ENCODE measurements around the gene INPP4A. TPM values are rescaled to one million over a fixed set of nuclear protein-coding genes. Genes with fewer than 3 reads are reported as not detected.

INPP4A gene
- total RNA-seq, 4 donors from 2014 or later: 7.4 to 17.9 (median 9.4) TPM

DNA sequence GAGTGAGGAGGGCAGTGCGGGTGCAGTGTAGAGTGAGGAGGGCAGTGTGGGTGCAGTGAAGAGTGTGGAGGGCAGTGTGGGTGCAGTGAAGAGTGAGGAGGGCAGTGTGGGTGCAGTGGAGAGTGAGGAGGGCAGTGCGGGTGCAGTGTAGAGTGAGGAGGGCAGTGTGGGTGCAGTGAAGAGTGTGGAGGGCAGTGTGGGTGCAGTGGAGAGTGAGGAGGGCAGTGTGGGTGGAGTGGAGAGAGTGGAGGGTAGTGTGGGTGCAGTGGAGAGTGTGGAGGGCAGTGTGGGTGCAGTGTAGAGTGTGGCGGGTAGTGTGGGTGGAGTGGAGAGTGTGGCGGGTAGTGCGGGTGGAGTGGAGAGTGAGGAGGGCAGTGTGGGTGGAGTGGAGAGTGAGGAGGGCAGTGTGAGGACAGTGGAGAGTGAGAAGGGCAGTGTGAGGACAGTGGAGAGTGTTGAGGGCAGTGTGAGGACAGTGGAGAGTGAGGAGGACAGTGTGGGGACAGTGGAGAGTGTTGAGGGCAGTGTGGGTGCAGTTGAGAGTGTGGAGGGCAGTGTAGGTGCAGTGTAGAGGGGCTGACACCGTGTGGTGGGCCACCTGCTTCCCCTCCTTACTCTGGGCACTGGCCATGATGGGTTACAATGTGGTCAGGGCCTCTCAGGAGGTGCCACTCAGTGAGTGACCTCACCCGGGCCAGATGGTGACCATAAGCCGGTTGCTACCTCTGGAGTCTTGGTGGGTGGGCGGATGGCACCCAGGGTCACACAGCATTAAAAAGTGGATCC lies 28.5 kb downstream of the INPP4A start:
- no peak overlapping the region for H3K4me3 ChIP-seq
- H3K4me1 ChIP-seq: peaks cover 4 to 80% (median 27%) of the 10 kb centered on the region in 3 donors
- H3K27ac ChIP-seq: peak overlapping the region in 1 of 4 donors; percentile 21
- no peaks in the 10 kb centered on the region for H3K9me3 ChIP-seq
- no peaks in the 10 kb centered on the region for H3K36me3 ChIP-seq
- WGBS, 2 donors: 81 to 88% methylated on average over 9 of the region's 9 CpGs
- DNase-seq: no peak
- H3K27me3 ChIP-seq: peaks cover 0 to 10% (median 0%) of the 10 kb centered on the region in 4 donors
- TF ChIP-seq, protein P1, sequence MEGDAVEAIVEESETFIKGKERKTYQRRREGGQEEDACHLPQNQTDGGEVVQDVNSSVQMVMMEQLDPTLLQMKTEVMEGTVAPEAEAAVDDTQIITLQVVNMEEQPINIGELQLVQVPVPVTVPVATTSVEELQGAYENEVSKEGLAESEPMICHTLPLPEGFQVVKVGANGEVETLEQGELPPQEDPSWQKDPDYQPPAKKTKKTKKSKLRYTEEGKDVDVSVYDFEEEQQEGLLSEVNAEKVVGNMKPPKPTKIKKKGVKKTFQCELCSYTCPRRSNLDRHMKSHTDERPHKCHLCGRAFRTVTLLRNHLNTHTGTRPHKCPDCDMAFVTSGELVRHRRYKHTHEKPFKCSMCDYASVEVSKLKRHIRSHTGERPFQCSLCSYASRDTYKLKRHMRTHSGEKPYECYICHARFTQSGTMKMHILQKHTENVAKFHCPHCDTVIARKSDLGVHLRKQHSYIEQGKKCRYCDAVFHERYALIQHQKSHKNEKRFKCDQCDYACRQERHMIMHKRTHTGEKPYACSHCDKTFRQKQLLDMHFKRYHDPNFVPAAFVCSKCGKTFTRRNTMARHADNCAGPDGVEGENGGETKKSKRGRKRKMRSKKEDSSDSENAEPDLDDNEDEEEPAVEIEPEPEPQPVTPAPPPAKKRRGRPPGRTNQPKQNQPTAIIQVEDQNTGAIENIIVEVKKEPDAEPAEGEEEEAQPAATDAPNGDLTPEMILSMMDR (IDR thresholded peaks at IDR 0.05): no peak
- intact Hi-C loops (cut with DNase I): no loop called here

DNA sequence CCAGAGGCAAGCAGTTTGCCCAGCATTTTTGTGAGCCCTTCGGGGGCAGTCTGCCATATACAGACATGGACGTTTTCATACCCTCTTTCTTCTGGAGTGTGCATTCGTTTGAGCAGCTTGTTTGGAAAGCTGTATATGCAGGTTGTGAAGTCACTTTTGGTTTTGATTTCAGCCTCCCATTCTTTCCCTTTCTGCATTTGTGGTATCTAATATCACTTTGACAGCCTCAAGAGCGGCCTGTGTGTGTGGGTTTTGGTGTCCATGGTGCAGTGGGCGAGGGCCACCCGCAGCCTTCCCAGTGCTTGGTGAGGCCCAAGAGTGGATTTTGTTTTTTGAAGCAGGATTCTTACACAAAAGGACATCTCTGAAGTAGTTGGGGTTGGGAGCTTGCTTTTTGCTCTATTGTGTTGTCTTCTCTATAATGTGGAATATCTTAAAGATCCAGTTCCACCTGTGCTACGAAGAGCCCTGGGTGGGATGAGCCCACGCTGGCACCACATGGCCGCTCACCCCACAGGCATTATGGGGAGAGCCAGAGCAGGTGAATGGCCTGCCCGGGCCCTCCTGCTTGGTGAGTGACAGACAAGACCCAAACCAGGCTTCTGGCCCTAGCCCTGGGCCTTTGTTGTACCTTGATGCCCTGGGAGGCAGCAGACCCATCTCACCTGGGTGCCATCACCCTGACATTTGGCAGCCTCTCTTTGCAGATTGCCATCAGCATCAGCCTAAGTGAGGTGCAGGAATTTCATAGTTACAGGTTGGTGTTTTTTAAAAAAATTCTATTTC lies 29.5 kb downstream of the INPP4A start:
- no peaks in the 10 kb centered on the region for H3K36me3 ChIP-seq
- H3K9me3 ChIP-seq: no peaks in the 10 kb centered on the region
- H3K4me3 ChIP-seq: no peak overlapping the region
- DNase-seq: no peak
- peaks cover 0 to 21% (median 0%) of the 10 kb centered on the region in 4 donors for H3K27me3 ChIP-seq
- peaks cover 6 to 84% (median 36%) of the 10 kb centered on the region in 3 donors for H3K4me1 ChIP-seq
- TF ChIP-seq POLR2A (IDR thresholded peaks at IDR 0.05): no peak
- TF ChIP-seq, protein P1 (IDR thresholded peaks at IDR 0.05): no peak
- intact Hi-C loops (cut with DNase I): no loop called here
- H3K27ac ChIP-seq: no peak overlapping the region
- WGBS, 2 donors: 53 to 77% methylated on average over 6 to 10 of the region's 10 CpGs

DNA sequence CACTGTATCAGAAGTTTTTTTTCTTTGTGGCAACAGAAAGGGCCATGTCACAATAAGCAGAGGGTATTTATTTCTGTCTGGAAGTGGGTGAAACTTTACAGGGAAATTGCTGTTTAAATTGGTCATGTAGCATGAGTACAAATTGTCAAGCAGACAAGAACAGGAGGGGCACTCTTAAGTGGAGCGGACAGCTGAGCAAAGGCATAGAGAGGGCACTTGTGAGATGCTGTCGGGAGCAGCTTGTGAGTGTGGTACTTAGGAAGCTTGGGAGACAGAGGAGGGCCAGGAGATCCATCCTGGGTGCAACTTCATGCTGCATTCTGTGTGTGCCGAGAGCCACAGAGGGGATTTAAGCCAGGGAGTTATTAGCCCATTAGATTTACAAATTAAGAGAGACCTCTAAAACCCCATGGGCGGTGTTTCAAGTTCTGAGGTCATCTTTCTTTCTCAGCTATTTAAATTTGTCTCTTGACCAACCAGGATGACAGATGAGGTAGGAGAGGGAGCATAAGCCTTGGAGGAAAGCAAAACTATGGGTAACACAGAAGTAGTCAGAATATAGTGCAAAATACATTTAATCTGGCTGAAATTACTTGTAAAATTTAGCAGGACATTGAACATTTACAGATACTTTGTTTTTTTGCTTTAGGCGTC lies 30.4 kb downstream of the INPP4A start:
- TF ChIP-seq, protein P1 (IDR thresholded peaks at IDR 0.05): no peak
- TF ChIP-seq POLR2A (IDR thresholded peaks at IDR 0.05): no peak
- no peak for DNase-seq
- no peak overlapping the region for H3K4me3 ChIP-seq
- no peak overlapping the region for H3K27ac ChIP-seq
- WGBS, 2 donors: 86 to 87% methylated on average over 5 of the region's 5 CpGs
- H3K27me3 ChIP-seq: peaks cover 0 to 21% (median 0%) of the 10 kb centered on the region in 4 donors
- no peaks in the 10 kb centered on the region for H3K9me3 ChIP-seq
- no peaks in the 10 kb centered on the region for H3K36me3 ChIP-seq
- intact Hi-C loops (cut with DNase I): no loop called here
- peaks cover 14 to 91% (median 45%) of the 10 kb centered on the region in 3 donors for H3K4me1 ChIP-seq

DNA sequence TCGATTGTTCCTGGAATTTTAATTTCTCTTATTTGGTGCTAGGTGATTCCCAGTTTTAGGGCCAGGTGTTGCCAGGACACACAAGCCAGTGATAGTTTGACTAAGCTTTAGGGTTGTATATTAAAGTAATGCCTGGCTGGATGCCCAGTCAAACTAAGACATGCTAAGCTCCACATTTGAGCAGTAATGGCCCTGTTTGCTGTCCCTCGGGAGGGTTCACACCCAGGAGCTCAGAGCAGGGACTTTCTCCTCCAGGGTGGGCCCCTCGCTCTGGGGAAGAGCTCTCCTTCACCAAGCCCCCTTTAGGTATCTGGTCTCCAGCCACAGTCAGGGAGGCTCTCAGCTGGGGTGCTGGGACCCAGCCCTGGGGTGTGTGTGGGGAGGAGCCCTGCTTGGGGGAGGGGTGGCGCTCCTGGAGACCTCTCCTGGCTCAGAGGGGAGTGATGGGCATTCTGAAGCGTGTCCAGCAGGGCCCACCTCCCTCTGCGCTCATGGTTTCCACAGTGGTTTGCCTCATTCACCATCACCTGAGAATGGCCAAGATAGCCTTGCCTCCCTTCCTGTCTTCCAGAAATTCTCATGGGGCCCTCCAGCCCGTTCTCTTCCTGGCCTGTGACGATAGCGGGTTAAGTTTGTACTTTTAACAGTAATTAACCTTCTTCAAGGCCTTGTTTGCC lies 31.7 kb downstream of the INPP4A start:
- intact Hi-C loops (cut with DNase I): no loop called here
- H3K9me3 ChIP-seq: no peaks in the 10 kb centered on the region
- H3K4me3 ChIP-seq: no peak overlapping the region
- no peaks in the 10 kb centered on the region for H3K36me3 ChIP-seq
- peaks cover 20 to 91% (median 51%) of the 10 kb centered on the region in 3 donors for H3K4me1 ChIP-seq
- no peak for TF ChIP-seq POLR2A (IDR thresholded peaks at IDR 0.05)
- TF ChIP-seq, protein P1 (IDR thresholded peaks at IDR 0.05): no peak
- 80 to 88% methylated on average over 7 of the region's 9 CpGs for WGBS, 2 donors
- H3K27ac ChIP-seq: no peak overlapping the region
- H3K27me3 ChIP-seq: peaks cover 0 to 21% (median 0%) of the 10 kb centered on the region in 4 donors
- no peak for DNase-seq

All from esophagus squamous epithelium (tissue), 5 donors.